GM19395 (cell line): Measurements from ENCODE around the gene SLC38A9.

Source experiments
- ATAC-seq: cut with Tn5 transposase; IDR thresholded peaks from one replicate; pipeline ENCODE4 v1.9.1; 2021; ENCODE audit warnings: mild to moderate bottlenecking, moderate library complexity; ENCODE audit not compliant: unreplicated experiment

The SLC38A9 gene

GRCh38 chr5:55657443-55657842 lies 54.7 kb downstream of the SLC38A9 start:
- ATAC-seq = no peak

GRCh38 chr5:55650386-55650785 lies 61.7 kb downstream of the SLC38A9 start:
- no peak for ATAC-seq

DNA sequence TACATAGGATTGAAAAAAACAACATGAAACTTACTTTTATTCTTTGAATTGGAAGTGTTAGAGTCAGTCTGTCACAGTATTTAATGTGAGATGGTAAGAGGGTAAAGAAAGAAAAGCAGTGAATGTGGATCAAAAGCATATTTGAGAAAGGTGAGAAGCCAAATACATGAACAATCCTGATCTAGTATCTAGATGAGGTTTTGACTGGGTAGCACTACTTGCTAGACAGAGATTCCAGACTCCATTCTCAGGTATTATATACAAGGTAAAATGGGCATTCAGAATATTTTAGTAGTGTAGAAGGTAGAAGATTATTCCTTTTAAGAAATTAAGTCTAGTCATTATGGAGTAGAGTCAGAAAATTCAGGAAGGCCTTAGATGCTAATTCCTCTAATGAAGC lies 62.2 kb downstream of the SLC38A9 start:
- no peak for ATAC-seq

DNA sequence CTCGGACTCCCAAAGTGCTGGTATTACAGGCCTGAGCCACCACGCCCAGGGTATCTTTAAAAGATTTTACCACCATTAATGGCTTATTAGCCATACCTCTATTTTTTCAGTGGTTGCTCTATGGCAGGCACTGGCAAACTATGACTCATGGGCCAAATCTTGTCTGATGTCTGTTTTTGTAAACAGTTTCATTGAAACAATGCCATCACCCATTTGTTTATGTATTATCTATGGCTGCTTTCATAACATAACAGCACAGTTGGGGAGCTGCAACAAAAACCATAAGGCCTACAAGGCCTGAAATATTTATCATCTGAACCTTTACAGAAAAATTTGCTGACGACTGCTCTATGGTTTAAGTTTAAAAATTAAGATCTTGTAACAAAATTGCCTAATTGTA lies 66.8 kb downstream of the SLC38A9 start:
- ATAC-seq = no peak

GRCh38 chr5:55638455-55638854 lies 73.7 kb downstream of the SLC38A9 start:
- no peak for ATAC-seq

GRCh38 chr5:55638051-55638450 lies 74.1 kb downstream of the SLC38A9 start:
- ATAC-seq = no peak

- no peak for ATAC-seq
Observed at GRCh38 chr5:55636683-55637082, 75.4 kb downstream of the SLC38A9 start.

DNA sequence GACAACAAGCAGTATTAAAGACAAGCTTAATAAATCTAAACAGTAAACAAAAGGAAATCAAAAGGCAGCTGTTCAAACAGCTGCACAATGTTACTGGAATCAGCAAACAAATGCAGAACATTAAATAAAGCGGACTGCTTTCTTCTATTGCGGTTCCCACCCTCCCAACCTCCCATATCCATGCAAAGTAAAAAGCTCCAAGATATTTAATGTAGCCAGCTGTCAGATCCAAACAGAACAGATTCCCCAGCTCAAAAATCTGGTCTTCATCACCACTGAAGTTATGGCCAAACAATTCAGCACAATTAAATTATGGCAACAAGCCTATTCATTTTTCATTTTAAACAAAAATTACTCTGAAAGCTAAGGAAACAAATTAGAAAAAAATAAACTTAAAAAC lies 75.9 kb downstream of the SLC38A9 start:
- ATAC-seq = no peak

- no peak for ATAC-seq
Observed at GRCh38 chr5:55634866-55635265, 77.3 kb downstream of the SLC38A9 start.

- ATAC-seq = no peak
Observed at GRCh38 chr5:55634209-55634805, 77.8 kb downstream of the SLC38A9 start.

DNA sequence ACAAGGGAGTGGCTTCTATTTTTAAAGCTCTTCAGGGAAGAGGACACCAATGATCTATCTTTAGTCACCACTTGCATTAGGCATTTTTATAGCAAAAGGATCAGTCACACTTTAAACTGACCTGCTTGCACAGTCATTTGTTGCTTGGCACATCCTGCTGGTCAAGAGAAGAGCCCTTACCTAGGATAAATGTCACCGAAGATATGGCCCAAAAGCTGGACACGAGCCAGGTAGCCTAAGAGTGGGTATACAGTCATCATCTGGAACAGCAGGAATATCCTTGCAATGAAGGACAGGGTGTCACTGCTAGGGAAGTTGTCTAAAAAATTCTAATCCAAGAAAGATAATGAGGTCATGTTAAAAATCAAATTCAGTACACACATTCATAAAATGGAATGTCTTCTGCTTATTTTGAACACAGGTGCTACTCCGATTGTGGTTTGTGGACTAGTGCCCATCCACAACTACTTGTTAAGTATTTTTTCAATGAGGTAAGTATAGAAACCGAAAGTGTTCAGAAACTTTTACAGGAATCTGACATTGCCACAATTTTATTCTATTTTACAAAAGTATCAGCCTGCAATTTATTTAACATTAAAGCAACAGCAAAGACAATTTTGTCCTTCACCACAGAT lies 78.4 kb downstream of the SLC38A9 start:
- ATAC-seq = no peak

- ATAC-seq = no peak
Observed at GRCh38 chr5:55629815-55630214, 82.3 kb downstream of the SLC38A9 start.

GRCh38 chr5:55626790-55627189 lies 85.3 kb downstream of the SLC38A9 start:
- no peak for ATAC-seq

DNA sequence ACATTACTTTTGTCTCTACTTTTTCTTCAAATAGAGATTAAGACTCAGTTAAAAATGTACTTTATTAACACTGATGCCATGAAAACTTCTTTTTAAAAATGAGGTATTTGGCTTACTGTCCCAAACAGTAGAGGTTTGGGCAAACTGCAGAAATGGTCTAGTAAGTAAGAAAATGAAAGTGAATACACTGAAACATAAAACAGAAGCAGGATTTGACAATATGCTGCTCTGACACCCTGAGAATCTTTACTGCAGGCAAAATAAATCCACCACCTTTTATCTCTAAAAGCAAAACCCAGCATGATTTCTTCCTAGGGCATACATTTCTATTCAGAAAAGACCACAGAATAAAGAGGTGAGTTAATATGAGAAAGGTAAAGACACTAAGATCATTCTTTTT lies 86.2 kb downstream of the SLC38A9 start:
- ATAC-seq = no peak

DNA sequence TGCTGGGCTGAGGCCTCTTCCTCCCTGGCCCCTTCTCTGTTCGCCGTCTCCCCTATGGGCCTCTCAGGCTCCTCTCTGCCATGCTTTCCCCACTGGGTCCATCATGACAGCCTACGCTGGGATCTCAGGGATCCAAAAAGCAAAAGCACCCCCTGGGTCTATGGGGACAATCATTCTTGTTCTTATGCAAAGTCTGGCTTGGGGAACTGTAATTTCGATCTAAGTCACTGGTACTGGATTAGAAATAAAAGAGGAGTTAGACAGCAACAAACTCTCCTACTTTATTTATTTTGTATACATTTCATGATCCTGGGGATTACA lies 86.6 kb downstream of the SLC38A9 start:
- ATAC-seq = no peak

DNA sequence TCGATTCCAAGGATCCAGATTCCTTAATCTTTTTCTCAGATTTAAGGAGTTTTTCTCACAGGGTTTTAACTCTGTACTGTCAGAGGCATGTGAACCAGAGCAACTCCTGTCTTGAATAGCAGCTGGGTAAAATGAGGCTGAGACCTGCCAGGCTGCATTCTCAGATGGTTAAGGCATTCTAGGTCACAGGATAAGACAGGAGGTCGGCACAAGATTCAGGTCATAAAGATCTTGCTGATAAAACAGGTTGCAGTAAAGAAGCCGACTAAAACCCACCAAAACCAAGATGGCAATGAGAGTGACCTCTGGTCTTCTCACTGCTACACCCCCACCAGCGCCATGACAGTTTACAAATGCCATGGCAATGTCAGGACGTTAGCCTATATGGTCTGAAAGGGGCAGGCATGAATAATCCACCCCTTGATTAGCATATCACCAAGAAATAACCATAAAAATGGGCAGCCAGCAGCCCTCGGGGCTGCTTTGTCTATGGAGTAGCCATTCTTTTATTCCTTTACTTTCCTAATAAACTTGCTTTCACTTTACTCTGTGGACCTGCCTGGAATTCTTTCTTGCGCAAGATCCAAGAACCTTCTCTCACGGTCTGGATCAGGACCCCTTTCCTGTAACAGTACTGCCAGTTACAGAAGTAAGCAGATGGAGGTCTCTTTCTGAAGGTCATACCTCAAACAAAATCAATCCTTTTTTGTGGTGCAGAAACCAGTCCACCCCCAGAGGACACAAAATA lies 87.1 kb downstream of the SLC38A9 start:
- ATAC-seq = no peak

DNA sequence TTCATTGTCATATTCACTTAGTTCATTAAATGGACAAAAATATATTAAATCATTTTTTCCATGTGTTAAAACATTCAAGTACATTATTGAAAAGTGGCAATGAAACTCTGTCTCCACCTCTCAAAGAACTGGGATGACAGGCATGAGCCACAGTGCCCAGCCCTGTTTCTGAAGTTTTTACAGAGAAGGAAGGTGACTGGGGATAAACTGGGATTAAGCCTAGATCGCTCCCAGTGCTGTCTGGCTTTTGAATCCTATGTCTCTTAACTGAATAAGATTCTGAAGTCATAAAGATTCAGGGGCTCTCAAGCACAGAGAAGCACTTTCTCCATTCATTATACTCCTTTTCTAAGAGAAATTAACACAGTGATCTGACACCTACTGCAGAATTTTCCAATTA lies 88.3 kb downstream of the SLC38A9 start:
- ATAC-seq = no peak

DNA sequence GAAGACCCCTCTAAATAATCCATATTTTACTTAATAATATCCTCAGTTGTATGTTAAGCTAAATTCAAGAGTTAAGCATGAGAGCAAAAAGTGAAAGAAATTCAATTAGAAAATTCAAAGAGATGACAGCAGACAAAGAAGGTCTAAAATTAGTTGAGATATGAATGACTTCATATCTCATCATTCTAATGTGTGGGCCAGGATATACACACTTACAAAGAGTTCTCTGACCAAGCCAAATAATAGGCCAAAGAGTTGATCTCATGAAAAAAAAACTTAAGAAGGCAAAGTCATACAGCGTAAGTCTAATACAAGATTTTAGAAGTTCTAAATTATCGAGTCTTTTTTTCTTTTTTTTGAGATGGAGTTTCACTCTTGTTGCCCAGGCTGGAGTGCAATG lies 89.7 kb downstream of the SLC38A9 start:
- ATAC-seq = no peak

DNA sequence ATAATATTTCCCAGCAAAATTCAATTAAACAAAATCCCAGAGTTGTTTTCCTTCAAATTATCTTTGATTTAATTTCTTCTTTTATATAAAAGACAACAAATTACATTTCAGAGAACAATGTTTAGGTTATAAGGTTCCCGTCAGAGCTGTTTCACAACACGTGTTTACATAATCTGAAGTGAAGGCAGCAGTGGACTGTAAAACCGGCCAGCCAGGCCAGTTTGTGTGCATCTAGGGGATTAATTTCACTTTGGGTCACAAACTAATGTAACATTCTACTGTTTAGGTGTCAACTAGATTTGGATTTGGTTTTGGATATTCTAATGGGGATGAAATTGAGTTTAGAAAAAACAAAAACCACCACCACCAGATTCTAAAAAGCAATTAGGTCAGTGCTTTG lies 90.9 kb downstream of the SLC38A9 start:
- ATAC-seq = no peak

DNA sequence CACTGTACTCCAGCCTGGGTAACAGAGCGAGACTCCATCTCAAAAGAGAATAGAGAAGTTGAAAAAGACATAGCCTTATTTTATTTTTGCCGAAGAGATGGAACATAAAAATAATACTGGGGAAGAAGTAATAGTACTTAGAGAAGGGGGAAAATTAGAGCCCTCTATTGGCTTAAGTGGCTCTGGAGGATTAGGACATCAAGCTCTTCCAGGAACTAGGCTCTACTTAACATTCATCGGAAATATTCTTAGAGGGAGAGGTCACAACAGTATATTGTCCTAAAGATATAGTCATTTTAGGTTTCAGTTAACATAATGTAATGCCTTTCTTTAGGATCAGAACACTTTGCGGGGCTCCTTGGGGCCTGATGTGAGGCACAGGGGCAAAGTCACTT lies 91.4 kb downstream of the SLC38A9 start:
- no peak for ATAC-seq

DNA sequence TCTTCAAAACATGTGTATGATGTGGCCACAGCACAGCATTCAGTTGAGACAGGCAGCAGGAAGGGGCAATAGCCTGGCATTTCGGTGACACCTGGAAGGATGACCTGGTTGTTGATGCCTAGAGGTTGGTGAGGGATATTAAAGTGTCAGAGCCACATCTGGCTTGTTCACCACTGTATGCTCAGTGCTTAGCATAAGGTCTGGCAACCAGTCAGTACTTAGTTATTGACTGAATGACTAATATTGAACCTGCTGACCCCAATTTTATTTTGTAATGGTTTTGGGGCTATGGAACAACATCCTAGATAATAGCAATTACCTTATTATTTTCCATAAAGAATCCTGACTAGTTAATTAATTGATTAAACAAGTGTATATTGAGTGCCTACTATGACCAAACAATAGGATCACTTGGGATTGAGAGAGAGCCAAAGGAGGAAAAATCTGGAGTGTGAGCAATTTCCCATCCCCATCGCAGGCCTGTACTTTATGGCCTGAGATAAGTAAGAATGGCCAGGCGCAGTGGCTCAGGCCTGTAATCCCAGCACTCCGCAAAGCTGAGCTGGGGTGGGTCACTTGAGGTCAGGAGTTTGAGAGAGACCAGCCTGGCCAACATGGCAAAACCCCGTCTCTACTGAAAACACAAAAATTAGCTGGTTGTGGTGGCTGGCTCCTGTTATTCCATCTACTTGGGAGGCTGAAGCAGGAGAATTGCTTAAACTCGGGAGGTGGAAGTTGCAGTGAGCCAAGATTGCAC lies 91.9 kb downstream of the SLC38A9 start:
- ATAC-seq = no peak

- ATAC-seq = no peak
Observed at GRCh38 chr5:55618318-55618717, 93.8 kb downstream of the SLC38A9 start.
